BE2C (cell line): Measurements from ENCODE around the gene POU3F2.

Source experiments
- DNase-seq: peaks from one replicate; pipeline ENCODE4 v3.0.0-alpha.2; 2020
- H3K27me3 ChIP-seq: fragments of 250-450 bp; sonication (Bioruptor Pico); 2 replicates; pipeline ENCODE4 v1.5.1; 2020; ENCODE audit warnings: mild to moderate bottlenecking
- H3K36me3 ChIP-seq: fragments of 250-450 bp; sonication (Bioruptor Pico); 2 replicates; pipeline ENCODE4 v1.5.1; 2020; ENCODE audit warnings: mild to moderate bottlenecking
- H3K4me1 ChIP-seq: fragments of 250-450 bp; sonication (Bioruptor Pico); 2 replicates; pipeline ENCODE4 v1.5.1; 2020
- H3K4me3 ChIP-seq: 2 replicates; pipeline ENCODE4 v1.5.1; 2011; ENCODE audit warnings: low read depth, low read length
- H3K9me3 ChIP-seq: fragments of 250-450 bp; sonication (Bioruptor Pico); 2 replicates; pipeline ENCODE4 v1.5.1; 2020
- CTCF ChIP-seq: IDR thresholded peaks from 2 replicates; pipeline ENCODE4 v1.5.1; 2012; ENCODE audit warnings: mild to moderate bottlenecking, low read depth, low read length

The POU3F2 gene

GRCh38 chr6:98840996-98841513 lies 6.7 kb downstream of the POU3F2 start:
- Histone ChIP-seq H3K9me3 (no peaks in the 10 kb centered on the region), H3K4me1 (no peaks in the 10 kb centered on the region), H3K27me3 (peaks cover 89% of the 10 kb centered on the region), H3K36me3 (no peaks in the 10 kb centered on the region), H3K4me3 (no peak overlapping the region)
- no peak for DNase-seq
- no peak for TF ChIP-seq CTCF

- Histone ChIP-seq H3K9me3 (no peaks in the 10 kb centered on the region), H3K4me1 (no peaks in the 10 kb centered on the region), H3K27me3 (peaks cover 89% of the 10 kb centered on the region), H3K4me3 (no peak overlapping the region), H3K36me3 (no peaks in the 10 kb centered on the region)
- no peak for TF ChIP-seq CTCF
- DNase-seq, result no peak
Observed at GRCh38 chr6:98841621-98842341, 7.4 kb downstream of the POU3F2 start.

- Histone ChIP-seq H3K4me3 (no peak overlapping the region), H3K4me1 (no peaks in the 10 kb centered on the region), H3K9me3 (no peaks in the 10 kb centered on the region), H3K27me3 (peaks cover 89% of the 10 kb centered on the region), H3K36me3 (no peaks in the 10 kb centered on the region)
- no peak for TF ChIP-seq CTCF
- DNase-seq, result no peak
Observed at GRCh38 chr6:98842342-98843180, 8.2 kb downstream of the POU3F2 start.

- TF ChIP-seq CTCF, result no peak
- H3K27me3 ChIP-seq, result peaks cover 89% of the 10 kb centered on the region
- H3K4me1 ChIP-seq, result no peaks in the 10 kb centered on the region
- H3K36me3 ChIP-seq, result no peaks in the 10 kb centered on the region
- H3K9me3 ChIP-seq, result no peaks in the 10 kb centered on the region
- DNase-seq, result no peak
- H3K4me3 ChIP-seq, result no peak overlapping the region
Observed at GRCh38 chr6:98843271-98844243, 9.2 kb downstream of the POU3F2 start.

GRCh38 chr6:98844244-98845210 lies 10.2 kb downstream of the POU3F2 start:
- H3K27me3 ChIP-seq, result peaks cover 91% of the 10 kb centered on the region
- no peak for TF ChIP-seq CTCF
- no peak for DNase-seq
- no peaks in the 10 kb centered on the region for H3K9me3 ChIP-seq
- no peaks in the 10 kb centered on the region for H3K4me1 ChIP-seq
- H3K36me3 ChIP-seq, result no peaks in the 10 kb centered on the region
- peak overlapping the region; percentile 53 for H3K4me3 ChIP-seq
